Neuron (in vitro differentiated cells): ENCODE data around the gene TSPEAR.

ENCODE experiments used
- H2AFZ ChIP-seq: one replicate; pipeline ENCODE4 v1.6.1; 2013; ENCODE audit warnings: low read depth, mild to moderate bottlenecking, inconsistent platforms, low read length, moderate library complexity
- H3K27me3 ChIP-seq: one replicate; pipeline ENCODE4 v1.6.1; 2013; ENCODE audit warnings: low read length; ENCODE audit not compliant: insufficient read depth
- H3K36me3 ChIP-seq: one replicate; pipeline ENCODE4 v1.6.1; 2013; ENCODE audit warnings: low read length; ENCODE audit not compliant: insufficient read depth
- H3K4me1 ChIP-seq: one replicate; pipeline ENCODE4 v1.6.1; 2013; ENCODE audit warnings: low read length; ENCODE audit not compliant: insufficient read depth
- H3K4me3 ChIP-seq: 2 replicates; pipeline ENCODE4 v1.5.1; 2013; ENCODE audit warnings: mild to moderate bottlenecking, low read length, moderate library complexity
- H3K9me3 ChIP-seq: one replicate; pipeline ENCODE4 v1.6.1; 2013; ENCODE audit warnings: low read length

TSPEAR gene

GRCh38 chr21:44709426-44710293 lies 1.7 kb downstream of the TSPEAR start:
- H3K4me3 ChIP-seq = no peak overlapping the region
- peaks cover 85% of the 10 kb centered on the region for H3K27me3 ChIP-seq
- peaks cover 3% of the 10 kb centered on the region for H3K9me3 ChIP-seq
- H2AFZ ChIP-seq = no peak overlapping the region
- H3K4me1 ChIP-seq = peaks cover 11% of the 10 kb centered on the region
- no peaks in the 10 kb centered on the region for H3K36me3 ChIP-seq

- Histone ChIP-seq H3K36me3 (no peaks in the 10 kb centered on the region), H3K27me3 (peaks cover 87% of the 10 kb centered on the region), H3K4me1 (peaks cover 11% of the 10 kb centered on the region)
Observed at GRCh38 chr21:44708866-44709425, 2.4 kb downstream of the TSPEAR start.

GRCh38 chr21:44708213-44708865 lies 3.0 kb downstream of the TSPEAR start:
- H3K4me1 ChIP-seq = peaks cover 11% of the 10 kb centered on the region
- H3K27me3 ChIP-seq = peaks cover 88% of the 10 kb centered on the region
- H2AFZ ChIP-seq = no peak overlapping the region
- peaks cover 3% of the 10 kb centered on the region for H3K9me3 ChIP-seq
- H3K36me3 ChIP-seq = no peaks in the 10 kb centered on the region
- H3K4me3 ChIP-seq = no peak overlapping the region

More at GRCh38 chr21:44708866-44709425, 2.4 kb downstream of the TSPEAR start:
- no peak overlapping the region for H2AFZ ChIP-seq
- H3K4me3 ChIP-seq = no peak overlapping the region
- H3K9me3 ChIP-seq = peaks cover 3% of the 10 kb centered on the region

- Histone ChIP-seq H3K27me3 (peaks cover 89% of the 10 kb centered on the region), H3K9me3 (peaks cover 3% of the 10 kb centered on the region), H3K36me3 (no peaks in the 10 kb centered on the region), H3K4me3 (no peak overlapping the region), H3K4me1 (peaks cover 11% of the 10 kb centered on the region), H2AFZ (no peak overlapping the region)
Observed at GRCh38 chr21:44706706-44707581, 4.4 kb downstream of the TSPEAR start.

- H3K4me3 ChIP-seq = no peak overlapping the region
- H3K4me1 ChIP-seq = peaks cover 5% of the 10 kb centered on the region
- peaks cover 84% of the 10 kb centered on the region for H3K27me3 ChIP-seq
- peaks cover 3% of the 10 kb centered on the region for H3K9me3 ChIP-seq
- H3K36me3 ChIP-seq = no peaks in the 10 kb centered on the region
- H2AFZ ChIP-seq = no peak overlapping the region
Observed at GRCh38 chr21:44706026-44706705, 5.2 kb downstream of the TSPEAR start.

- H3K27me3 ChIP-seq = peaks cover 84% of the 10 kb centered on the region
Observed at GRCh38 chr21:44704636-44705001, 6.8 kb downstream of the TSPEAR start.

GRCh38 chr21:44703731-44704635 lies 7.4 kb downstream of the TSPEAR start:
- H2AFZ ChIP-seq = no peak overlapping the region
- H3K4me3 ChIP-seq = no peak overlapping the region
- peaks cover 12% of the 10 kb centered on the region for H3K4me1 ChIP-seq
- H3K9me3 ChIP-seq = peaks cover 3% of the 10 kb centered on the region
- no peaks in the 10 kb centered on the region for H3K36me3 ChIP-seq
- H3K27me3 ChIP-seq = peaks cover 81% of the 10 kb centered on the region

More at GRCh38 chr21:44704636-44705001, 6.8 kb downstream of the TSPEAR start:
- H3K4me3 ChIP-seq = no peak overlapping the region
- H3K36me3 ChIP-seq = no peaks in the 10 kb centered on the region
- peaks cover 3% of the 10 kb centered on the region for H3K9me3 ChIP-seq
- H3K4me1 ChIP-seq = peaks cover 12% of the 10 kb centered on the region
- no peak overlapping the region for H2AFZ ChIP-seq

- peaks cover 78% of the 10 kb centered on the region for H3K27me3 ChIP-seq
- H3K4me1 ChIP-seq = peaks cover 10% of the 10 kb centered on the region
Observed at GRCh38 chr21:44702973-44703730, 8.2 kb downstream of the TSPEAR start.

GRCh38 chr21:44702111-44702972 lies 9.0 kb downstream of the TSPEAR start:
- H3K9me3 ChIP-seq = peaks cover 3% of the 10 kb centered on the region
- peaks cover 74% of the 10 kb centered on the region for H3K27me3 ChIP-seq
- H3K4me3 ChIP-seq = no peak overlapping the region
- H2AFZ ChIP-seq = no peak overlapping the region
- no peaks in the 10 kb centered on the region for H3K36me3 ChIP-seq
- H3K4me1 ChIP-seq = peaks cover 14% of the 10 kb centered on the region

More at GRCh38 chr21:44702973-44703730, 8.2 kb downstream of the TSPEAR start:
- Histone ChIP-seq H3K4me3 (no peak overlapping the region), H3K9me3 (peaks cover 3% of the 10 kb centered on the region), H2AFZ (no peak overlapping the region), H3K36me3 (no peaks in the 10 kb centered on the region)

GRCh38 chr21:44701541-44701940 lies 9.8 kb downstream of the TSPEAR start:
- Histone ChIP-seq H3K4me3 (no peak overlapping the region), H2AFZ (no peak overlapping the region), H3K9me3 (peaks cover 3% of the 10 kb centered on the region), H3K36me3 (no peaks in the 10 kb centered on the region), H3K27me3 (peaks cover 67% of the 10 kb centered on the region), H3K4me1 (peaks cover 14% of the 10 kb centered on the region)
